D341Med (cell line): ENCODE measurements around the gene NUP107.
A peak's percentile ranks its signal among the peaks of the same experiment; 100 is the strongest.

Source experiments
- DNase-seq: peaks from one replicate; pipeline ENCODE4 v3.0.0; 2012; ENCODE audit warnings: low spot score

NUP107 gene

GRCh38 chr12:68739891-68740290, 53.1 kb downstream of the NUP107 start:
- DNase-seq, result peak; percentile 24

- DNase-seq, result no peak
Measured at GRCh38 chr12:68743356-68743755, 56.6 kb downstream of the NUP107 start.

- DNase-seq, result no peak
Measured at GRCh38 chr12:68745376-68745903, 58.7 kb downstream of the NUP107 start.

- DNase-seq, result peak; percentile 99
Measured at GRCh38 chr12:68745904-68746571, 59.3 kb downstream of the NUP107 start, which contains the start of gene SLC35E3. Gene SLC35E3 (plus strand): TSS chr12:68746176. CDS start chr12:68746378, 202 bp downstream.

- peak; percentile 71 for DNase-seq
Measured at GRCh38 chr12:68746572-68747180, 59.9 kb downstream of the NUP107 start.

GRCh38 chr12:68749443-68749842, 62.7 kb downstream of the NUP107 start:
- no peak for DNase-seq

GRCh38 chr12:68749861-68750260, 63.1 kb downstream of the NUP107 start:
- no peak for DNase-seq

- DNase-seq, result no peak
Measured at GRCh38 chr12:68750506-68750905, 63.7 kb downstream of the NUP107 start.

GRCh38 chr12:68755536-68756243, 68.9 kb downstream of the NUP107 start:
- no peak for DNase-seq

GRCh38 chr12:68759852-68760251, 73.1 kb downstream of the NUP107 start:
- no peak for DNase-seq

- no peak for DNase-seq
Measured at GRCh38 chr12:68760806-68761441, 74.1 kb downstream of the NUP107 start.

- no peak for DNase-seq
Measured at GRCh38 chr12:68761442-68761812, 74.6 kb downstream of the NUP107 start.

GRCh38 chr12:68761901-68762630, 75.3 kb downstream of the NUP107 start:
- no peak for DNase-seq

GRCh38 chr12:68762691-68763090, 75.9 kb downstream of the NUP107 start:
- DNase-seq, result no peak

- DNase-seq, result no peak
Measured at GRCh38 chr12:68765696-68766095, 78.9 kb downstream of the NUP107 start.

- no peak for DNase-seq
Measured at GRCh38 chr12:68766646-68767045, 79.9 kb downstream of the NUP107 start.

- DNase-seq, result no peak
Measured at GRCh38 chr12:68767191-68767590, 80.4 kb downstream of the NUP107 start.

GRCh38 chr12:68768431-68768939, 81.7 kb downstream of the NUP107 start:
- DNase-seq, result no peak

GRCh38 chr12:68769941-68770340, 83.2 kb downstream of the NUP107 start:
- no peak for DNase-seq

- no peak for DNase-seq
Measured at GRCh38 chr12:68771223-68771925, 84.6 kb downstream of the NUP107 start.

- no peak for DNase-seq
Measured at GRCh38 chr12:68772714-68773113, 85.9 kb downstream of the NUP107 start.
